Erythroblast (primary cell): ENCODE measurements around the gene COMP.

Source experiments
- GATA1 ChIP-seq: IDR thresholded peaks from 2 replicates; pipeline ENCODE4 v1.6.1; 2011; ENCODE audit warnings: low read depth, mild to moderate bottlenecking, control low read depth, low read length, moderate library complexity
- POLR2A ChIP-seq: IDR thresholded peaks from 2 replicates; pipeline ENCODE4 v1.6.1; 2011; ENCODE audit warnings: mild to moderate bottlenecking, low read length

- no peak for TF ChIP-seq POLR2A
- TF ChIP-seq GATA1 = no peak
These were observed 57.9 kb downstream of the COMP start for GRCh38 chr19:18733196-18733647.
